Endothelial cell of coronary artery (primary cell): ENCODE measurements around the gene FILIP1. TPM values are rescaled to one million over a fixed set of nuclear protein-coding genes. Genes with fewer than 3 reads are reported as not detected.

Experiments
- total RNA-seq: library from RNA; depleted of rRNA; stranded (reverse); fragments of >200 nt; gene quantifications from 2 replicates; pipeline ENCODE4 v1.2.3, GENCODE V29; 2014

Gene FILIP1, protein sequence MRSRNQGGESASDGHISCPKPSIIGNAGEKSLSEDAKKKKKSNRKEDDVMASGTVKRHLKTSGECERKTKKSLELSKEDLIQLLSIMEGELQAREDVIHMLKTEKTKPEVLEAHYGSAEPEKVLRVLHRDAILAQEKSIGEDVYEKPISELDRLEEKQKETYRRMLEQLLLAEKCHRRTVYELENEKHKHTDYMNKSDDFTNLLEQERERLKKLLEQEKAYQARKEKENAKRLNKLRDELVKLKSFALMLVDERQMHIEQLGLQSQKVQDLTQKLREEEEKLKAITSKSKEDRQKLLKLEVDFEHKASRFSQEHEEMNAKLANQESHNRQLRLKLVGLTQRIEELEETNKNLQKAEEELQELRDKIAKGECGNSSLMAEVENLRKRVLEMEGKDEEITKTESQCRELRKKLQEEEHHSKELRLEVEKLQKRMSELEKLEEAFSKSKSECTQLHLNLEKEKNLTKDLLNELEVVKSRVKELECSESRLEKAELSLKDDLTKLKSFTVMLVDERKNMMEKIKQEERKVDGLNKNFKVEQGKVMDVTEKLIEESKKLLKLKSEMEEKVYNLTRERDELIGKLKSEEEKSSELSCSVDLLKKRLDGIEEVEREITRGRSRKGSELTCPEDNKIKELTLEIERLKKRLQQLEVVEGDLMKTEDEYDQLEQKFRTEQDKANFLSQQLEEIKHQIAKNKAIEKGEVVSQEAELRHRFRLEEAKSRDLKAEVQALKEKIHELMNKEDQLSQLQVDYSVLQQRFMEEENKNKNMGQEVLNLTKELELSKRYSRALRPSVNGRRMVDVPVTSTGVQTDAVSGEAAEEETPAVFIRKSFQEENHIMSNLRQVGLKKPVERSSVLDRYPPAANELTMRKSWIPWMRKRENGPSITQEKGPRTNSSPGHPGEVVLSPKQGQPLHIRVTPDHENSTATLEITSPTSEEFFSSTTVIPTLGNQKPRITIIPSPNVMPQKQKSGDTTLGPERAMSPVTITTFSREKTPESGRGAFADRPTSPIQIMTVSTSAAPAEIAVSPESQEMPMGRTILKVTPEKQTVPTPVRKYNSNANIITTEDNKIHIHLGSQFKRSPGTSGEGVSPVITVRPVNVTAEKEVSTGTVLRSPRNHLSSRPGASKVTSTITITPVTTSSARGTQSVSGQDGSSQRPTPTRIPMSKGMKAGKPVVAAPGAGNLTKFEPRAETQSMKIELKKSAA (N-terminal part only)
- total RNA-seq, result 13.6 and 19.3 TPM in 2 replicates

GRCh38 chr6:75493400-75494064 lies at the start of gene FILIP1:
TSS of gene FILIP1 (minus strand) at chr6:75493800. CDS start at chr6:75414972, 78,828 bp downstream.

DNA sequence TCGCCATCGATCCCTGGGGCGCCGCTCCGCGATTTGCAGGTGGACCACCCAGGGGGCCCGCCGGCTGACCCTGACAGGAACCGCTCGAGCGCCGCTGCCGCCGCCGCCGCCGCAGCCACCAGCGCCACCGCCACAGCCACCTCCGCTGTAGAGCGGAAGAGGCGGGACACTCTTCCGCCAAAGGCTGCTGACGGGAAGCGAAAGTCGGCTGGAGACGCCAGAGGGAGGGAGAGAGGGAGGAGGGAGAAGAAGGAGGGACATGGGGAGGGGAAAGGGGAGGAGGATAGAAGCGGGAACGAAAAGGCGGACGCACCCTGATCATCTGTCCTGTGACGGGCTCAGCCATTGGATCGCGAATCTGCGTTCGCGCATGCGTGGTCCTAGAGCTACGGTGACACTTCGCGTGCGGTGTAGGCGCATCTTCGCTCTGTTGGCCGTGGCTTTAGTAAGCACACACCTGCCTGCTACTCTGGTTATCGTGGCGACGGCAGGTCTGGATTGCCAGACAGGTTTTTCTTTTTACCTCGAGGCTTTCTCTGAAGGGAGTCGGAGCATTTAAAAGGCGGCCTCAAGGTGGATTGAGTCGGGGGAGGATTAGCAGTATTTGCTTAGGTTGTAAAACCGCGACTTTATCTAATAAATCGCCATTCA lies 208.8 kb downstream of the FILIP1 start, which contains the start of gene TMEM30A:
Gene TMEM30A (minus strand): TSS at position 161 of the 651 bp plus-strand sequence. CDS start 154 bp downstream, at position 7.

GRCh38 chr6:75243333-75244062 lies 250.1 kb downstream of the FILIP1 start, which contains the start of gene COX7A2:
TSS of gene COX7A2 (minus strand) at chr6:75243801. CDS start at chr6:75243734, 67 bp downstream.

Other genes starting within 250 kb of the FILIP1 start
- gene COX7A2, start 250.0 kb downstream of the FILIP1 start, total RNA-seq, result 102 and 167 TPM in 2 replicates
- gene TMEM30A, start 209.0 kb downstream of the FILIP1 start, total RNA-seq, result 254 and 309 TPM in 2 replicates
- gene SENP6, start 108.1 kb upstream of the FILIP1 start, total RNA-seq, result 59.3 and 66.5 TPM in 2 replicates